ENCODE measurements around the gene ZBTB45. TPM values are rescaled to one million over a fixed set of nuclear protein-coding genes. Genes with fewer than 3 reads are reported as not detected.
A peak's percentile ranks its signal among the peaks of the same experiment; 100 is the strongest.
"Not testable (repeated sequence)": the region's sequence is repeated elsewhere in the genome, so short reads cannot be mapped to it uniquely, and the experiment has no call there.

ZBTB45 gene
- total and polyA plus RNA-seq, 5 experiments from 2014 or later: 2.8 to 23.0 (median 5.3) TPM

DNA sequence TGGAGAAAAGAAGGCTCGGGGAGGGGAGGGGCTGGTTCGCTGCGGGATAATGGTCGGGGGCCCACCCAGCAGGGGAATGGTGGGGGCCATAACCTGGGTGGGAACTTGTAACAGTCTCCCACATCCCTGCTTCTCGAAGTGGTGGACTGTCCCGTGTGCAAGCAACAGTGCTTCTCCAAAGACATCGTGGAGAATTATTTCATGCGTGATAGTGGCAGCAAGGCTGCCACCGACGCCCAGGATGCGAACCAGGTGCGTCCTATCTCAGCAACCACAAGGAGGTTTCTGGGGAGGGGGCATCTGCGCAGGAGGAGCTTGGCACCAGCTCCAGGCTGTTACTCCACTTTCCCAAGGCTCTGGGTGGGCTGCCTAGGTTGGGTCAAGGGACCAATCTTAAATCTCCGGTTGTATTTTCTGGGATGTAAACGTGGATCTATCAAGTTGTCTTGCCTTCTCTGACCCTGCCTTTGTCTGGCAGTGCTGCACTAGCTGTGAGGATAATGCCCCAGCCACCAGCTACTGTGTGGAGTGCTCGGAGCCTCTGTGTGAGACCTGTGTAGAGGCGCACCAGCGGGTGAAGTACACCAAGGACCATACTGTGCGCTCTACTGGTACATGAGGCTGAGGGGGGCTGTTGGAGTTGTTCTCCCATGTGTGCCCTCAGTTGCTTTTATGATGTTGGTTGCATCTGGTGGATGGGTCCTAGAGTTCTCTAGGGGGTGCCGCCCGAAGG is 25.8 kb upstream of the ZBTB45 start:
- Mint-ChIP-seq H3K9me3 (peaks cover 0 to 2% (median 0%) of the 10 kb centered on the region in 9 donors), H3K4me1 (peaks cover 26 to 43% (median 34%) of the 10 kb centered on the region in 4 donors), H3K4me3 (peak overlapping the region; percentile 86 to 95 (median 90)), H3K27ac (peak overlapping the region; percentile 82 to 95 (median 90)), H3K36me3 (peaks cover 0 to 45% (median 4%) of the 10 kb centered on the region in 3 donors), H3K27me3 (peaks cover 0 to 11% (median 4%) of the 10 kb centered on the region in 5 donors)
- ATAC-seq: no peak
- no peak for DNase-seq
- POLR2A ChIA-PET: interaction anchor here (0.8 to 7.4 kb wide), 6 partner anchors 9 to 34 kb away, joined by 3 to 99 read pairs (median 41); partner anchors contain the start of genes CHMP2A, UBE2M and ZBTB45

DNA sequence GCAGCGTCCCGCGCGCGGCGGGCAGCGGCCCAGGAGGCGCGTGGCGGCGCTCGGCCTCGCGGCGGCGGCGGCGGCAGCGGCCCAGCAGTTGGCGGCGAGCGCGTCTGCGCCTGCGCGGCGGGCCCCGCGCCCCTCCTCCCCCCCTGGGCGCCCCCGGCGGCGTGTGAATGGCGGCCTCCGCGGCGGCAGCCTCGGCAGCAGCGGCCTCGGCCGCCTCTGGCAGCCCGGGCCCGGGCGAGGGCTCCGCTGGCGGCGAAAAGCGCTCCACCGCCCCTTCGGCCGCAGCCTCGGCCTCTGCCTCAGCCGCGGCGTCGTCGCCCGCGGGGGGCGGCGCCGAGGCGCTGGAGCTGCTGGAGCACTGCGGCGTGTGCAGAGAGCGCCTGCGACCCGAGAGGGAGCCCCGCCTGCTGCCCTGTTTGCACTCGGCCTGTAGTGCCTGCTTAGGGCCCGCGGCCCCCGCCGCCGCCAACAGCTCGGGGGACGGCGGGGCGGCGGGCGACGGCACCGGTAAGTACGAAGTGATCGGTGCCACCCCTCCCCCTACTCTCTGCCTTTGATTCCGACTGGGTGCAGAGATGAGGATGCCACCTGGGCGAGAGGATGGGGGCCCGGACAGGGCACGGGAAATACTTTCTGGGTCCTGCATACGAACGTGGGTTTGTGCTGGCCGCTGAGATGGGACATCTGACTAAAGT is 25.1 kb upstream of the ZBTB45 start:
- Mint-ChIP-seq H3K27ac (peak overlapping the region; percentile 82 to 100 (median 99)), H3K4me1 (peaks cover 26 to 41% (median 32%) of the 10 kb centered on the region in 4 donors), H3K9me3 (peaks cover 0 to 2% (median 0%) of the 10 kb centered on the region in 9 donors), H3K27me3 (peaks cover 0 to 11% (median 4%) of the 10 kb centered on the region in 5 donors), H3K4me3 (peak overlapping the region; percentile 86 to 97 (median 92)), H3K36me3 (peaks cover 0 to 38% (median 4%) of the 10 kb centered on the region in 3 donors)
- ATAC-seq: peak; percentile 48 to 51
- DNase-seq: peak in 6 of 10 donors; percentile 68 to 87 (median 77)
- POLR2A ChIA-PET: interaction anchor here (0.6 to 7.4 kb wide), 16 partner anchors 9 to 874 kb away, joined by 3 to 99 read pairs (median 7); partner anchors contain the start of genes CHMP2A, MZF1, UBE2M and ZBTB45

DNA sequence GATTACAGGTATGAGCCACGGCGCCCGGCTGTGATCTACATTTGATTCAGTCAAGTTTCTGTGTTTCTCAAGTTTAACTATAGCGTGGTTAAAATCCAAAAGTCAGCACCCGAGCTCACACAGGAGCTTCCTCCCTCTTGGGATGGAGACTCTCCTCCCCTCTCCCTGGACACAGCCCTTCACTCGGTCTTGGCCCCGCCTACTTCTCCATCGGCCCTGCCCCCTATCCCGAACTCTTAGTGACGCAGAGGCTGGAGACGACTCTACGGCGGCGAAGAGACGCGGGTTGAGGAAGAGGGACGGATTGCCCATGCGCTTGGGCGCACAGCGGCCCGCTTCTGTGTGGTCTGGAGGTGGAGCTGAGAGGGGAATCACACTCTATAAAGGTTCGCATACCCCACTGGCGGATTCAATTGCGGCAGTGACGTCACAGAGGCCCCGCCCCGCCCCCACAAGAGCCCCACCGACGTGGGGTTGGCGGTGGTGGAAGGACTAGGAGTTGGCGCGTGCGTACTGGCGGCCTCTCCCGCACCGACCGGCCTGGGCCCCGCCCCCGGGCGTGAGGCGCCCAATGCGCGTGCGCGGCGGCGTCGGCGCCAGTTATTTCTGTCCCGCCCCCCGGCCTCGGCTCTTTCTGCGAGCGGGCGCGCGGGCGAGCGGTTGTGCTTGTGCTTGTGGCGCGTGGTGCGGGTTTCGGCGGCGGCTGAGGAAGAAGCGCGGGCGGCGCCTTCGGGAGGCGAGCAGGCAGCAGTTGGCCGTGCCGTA is 24.4 kb upstream of the ZBTB45 start, which contains the start of gene TRIM28:
TRIM28 (plus strand) TSS at position 239 of the 765 bp plus-strand sequence. CDS start 694 bp downstream, outside the sequence.
- Mint-ChIP-seq H3K27ac (peak within 1 kb of the TSS; percentile 97 to 100 (median 99)), H3K36me3 (peaks cover 0 to 32% (median 4%) of the 10 kb centered on the region in 3 donors), H3K4me1 (peaks cover 26 to 38% (median 32%) of the 10 kb centered on the region in 4 donors), H3K4me3 (peak within 1 kb of the TSS; percentile 91 to 97 (median 96)), H3K27me3 (peaks cover 0 to 11% (median 4%) of the 10 kb centered on the region in 5 donors), H3K9me3 (peaks cover 0 to 2% (median 0%) of the 10 kb centered on the region in 9 donors)
- ATAC-seq (peak; percentile 90 to 92), DNase-seq (peak; percentile 99 to 100 (median 100))
- POLR2A ChIA-PET: interaction anchor here (0.6 to 7.4 kb wide), 17 partner anchors 10 to 874 kb away, joined by 3 to 99 read pairs (median 7); partner anchors contain the start of genes CHMP2A, MZF1, UBE2M and ZBTB45

DNA sequence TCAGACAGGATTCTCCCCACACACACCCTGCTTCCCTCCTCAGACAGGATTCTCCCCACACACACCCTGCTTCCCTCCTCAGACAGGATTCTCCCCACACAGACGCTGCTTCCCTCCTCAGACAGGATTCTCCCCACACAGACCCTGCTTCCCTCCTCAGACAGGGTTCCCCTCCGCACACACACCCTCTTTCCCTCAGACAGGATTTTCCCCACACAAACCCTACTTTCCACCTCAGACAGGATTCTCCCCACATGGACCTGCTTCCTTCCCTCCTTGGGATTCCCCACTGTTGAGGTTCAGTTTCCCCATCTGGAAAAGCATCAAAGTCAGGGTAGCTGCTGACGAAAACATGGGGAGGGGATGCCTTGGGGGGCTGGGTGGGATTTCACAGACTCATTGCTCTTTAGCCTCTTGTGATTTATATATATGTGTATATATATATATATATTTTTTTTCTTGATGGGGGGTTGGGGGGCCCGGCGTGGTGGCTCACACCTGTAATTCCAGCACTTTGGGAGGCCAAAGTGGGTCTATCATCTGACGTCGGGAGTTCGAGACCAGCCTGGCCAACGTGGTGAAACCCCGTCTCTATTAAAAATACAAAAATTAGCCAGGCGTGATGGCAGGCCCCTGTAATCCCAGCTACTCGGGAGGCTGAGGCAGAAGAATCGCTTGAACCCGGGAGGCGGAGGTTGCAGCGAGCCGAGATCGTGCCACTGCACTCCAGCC is 23.2 kb upstream of the ZBTB45 start:
- peak overlapping the region in 9 of 10 donors; percentile 28 to 99 (median 56) for H3K27ac Mint-ChIP-seq
- H3K36me3 Mint-ChIP-seq: peaks cover 0 to 21% (median 4%) of the 10 kb centered on the region in 3 donors
- peak overlapping the region in 5 of 10 donors; percentile 5 to 97 (median 45) for H3K4me3 Mint-ChIP-seq
- POLR2A ChIA-PET: interaction anchor here (1.1 to 7.4 kb wide), 9 partner anchors 11 to 180 kb away, joined by 3 to 99 read pairs (median 9); partner anchors contain the start of genes CHMP2A, MZF1, UBE2M and ZBTB45
- not testable (repeated sequence) for ATAC-seq, DNase-seq, H3K9me3 Mint-ChIP-seq
- peaks cover 0 to 14% (median 4%) of the 10 kb centered on the region in 5 donors for H3K27me3 Mint-ChIP-seq
- H3K4me1 Mint-ChIP-seq: peaks cover 27 to 46% (median 37%) of the 10 kb centered on the region in 4 donors

DNA sequence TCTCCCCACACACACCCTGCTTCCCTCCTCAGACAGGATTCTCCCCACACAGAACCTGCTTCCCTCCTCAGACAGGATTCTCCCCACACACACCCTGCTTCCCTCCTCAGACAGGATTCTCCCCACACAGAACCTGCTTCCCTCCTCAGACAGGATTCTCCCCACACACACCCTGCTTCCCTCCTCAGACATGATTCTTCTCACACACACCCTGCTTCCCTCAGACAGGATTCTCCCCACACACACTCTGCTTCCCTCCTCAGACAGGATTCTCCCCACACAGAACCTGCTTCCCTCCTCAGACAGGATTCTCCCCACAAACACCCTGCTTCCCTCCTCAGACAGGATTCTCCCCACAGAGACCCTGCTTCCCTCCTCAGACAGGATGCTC is 19.6 kb upstream of the ZBTB45 start:
- POLR2A ChIA-PET: interaction anchor here (0.8 to 1.2 kb wide), 4 partner anchors 15 to 23 kb away, joined by 4 to 10 read pairs (median 8); partner anchors contain the start of genes CHMP2A and ZBTB45
- H3K27ac Mint-ChIP-seq: peak overlapping the region in 5 of 10 donors; percentile 11 to 71 (median 38)
- not testable (repeated sequence) for ATAC-seq, H3K9me3 Mint-ChIP-seq, DNase-seq, H3K36me3 Mint-ChIP-seq
- peak overlapping the region in 6 of 10 donors; percentile 12 to 75 (median 54) for H3K4me3 Mint-ChIP-seq
- H3K4me1 Mint-ChIP-seq: peaks cover 12 to 22% (median 15%) of the 10 kb centered on the region in 4 donors
- H3K27me3 Mint-ChIP-seq: peaks cover 0 to 13% (median 4%) of the 10 kb centered on the region in 5 donors

DNA sequence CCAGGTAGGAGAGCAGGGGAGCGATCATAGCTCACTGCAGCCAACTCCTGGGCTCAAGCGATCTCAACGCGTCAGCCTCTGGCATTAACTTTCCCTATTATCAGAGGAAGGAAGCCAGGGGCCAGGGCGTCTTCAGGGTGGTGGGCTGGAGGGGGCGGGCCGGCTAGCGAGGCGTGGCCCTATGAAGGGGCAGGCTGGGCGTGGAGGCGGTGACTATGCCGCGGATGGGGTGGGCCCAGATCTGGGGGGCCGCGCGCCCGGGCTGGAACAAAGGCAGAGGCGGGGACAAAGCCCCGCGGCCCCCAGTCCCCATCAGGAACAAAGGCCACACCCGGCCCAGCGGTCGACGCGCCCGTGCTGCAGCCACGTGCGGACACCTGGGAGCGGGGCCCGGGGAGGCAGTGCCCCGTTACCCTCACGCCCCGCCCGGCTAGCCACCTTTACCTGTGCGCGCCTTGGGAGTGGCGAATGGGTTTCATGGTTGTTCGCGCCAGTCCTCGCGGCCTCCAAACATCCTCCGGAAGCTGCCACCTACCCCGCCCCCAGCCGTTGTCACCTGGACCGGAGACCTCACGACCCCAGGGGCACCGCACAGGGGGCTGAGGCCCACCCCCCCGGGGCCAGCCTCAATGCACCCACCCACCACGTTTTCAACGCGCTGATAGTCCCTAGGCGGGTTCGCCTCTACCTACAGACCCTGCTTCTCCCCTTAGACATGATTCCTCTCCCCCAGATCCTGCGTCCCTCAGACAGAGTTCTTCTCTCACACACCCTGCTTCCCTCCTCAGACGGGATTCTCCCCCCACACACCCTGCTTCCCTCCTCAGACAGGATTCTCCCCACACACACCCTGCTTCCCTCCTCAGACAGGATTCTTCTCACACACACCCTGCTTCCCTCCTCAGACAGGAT is 18.9 kb upstream of the ZBTB45 start:
- ATAC-seq (peak; percentile 85 to 88), DNase-seq (peak in 7 of 10 donors; percentile 25 to 53 (median 46))
- Mint-ChIP-seq H3K27ac (peak overlapping the region; percentile 38 to 86 (median 78)), H3K27me3 (peaks cover 0 to 11% (median 0%) of the 10 kb centered on the region in 5 donors), H3K4me3 (peak overlapping the region; percentile 70 to 85 (median 74)), H3K9me3 (no peaks in the 10 kb centered on the region), H3K36me3 (no peaks in the 10 kb centered on the region), H3K4me1 (peaks cover 6 to 16% (median 10%) of the 10 kb centered on the region in 4 donors)
- POLR2A ChIA-PET: interaction anchor here (0.6 to 1.2 kb wide), 9 partner anchors 16 to 810 kb away, joined by 3 to 10 read pairs (median 4); partner anchors contain the start of genes CHMP2A and ZBTB45

DNA sequence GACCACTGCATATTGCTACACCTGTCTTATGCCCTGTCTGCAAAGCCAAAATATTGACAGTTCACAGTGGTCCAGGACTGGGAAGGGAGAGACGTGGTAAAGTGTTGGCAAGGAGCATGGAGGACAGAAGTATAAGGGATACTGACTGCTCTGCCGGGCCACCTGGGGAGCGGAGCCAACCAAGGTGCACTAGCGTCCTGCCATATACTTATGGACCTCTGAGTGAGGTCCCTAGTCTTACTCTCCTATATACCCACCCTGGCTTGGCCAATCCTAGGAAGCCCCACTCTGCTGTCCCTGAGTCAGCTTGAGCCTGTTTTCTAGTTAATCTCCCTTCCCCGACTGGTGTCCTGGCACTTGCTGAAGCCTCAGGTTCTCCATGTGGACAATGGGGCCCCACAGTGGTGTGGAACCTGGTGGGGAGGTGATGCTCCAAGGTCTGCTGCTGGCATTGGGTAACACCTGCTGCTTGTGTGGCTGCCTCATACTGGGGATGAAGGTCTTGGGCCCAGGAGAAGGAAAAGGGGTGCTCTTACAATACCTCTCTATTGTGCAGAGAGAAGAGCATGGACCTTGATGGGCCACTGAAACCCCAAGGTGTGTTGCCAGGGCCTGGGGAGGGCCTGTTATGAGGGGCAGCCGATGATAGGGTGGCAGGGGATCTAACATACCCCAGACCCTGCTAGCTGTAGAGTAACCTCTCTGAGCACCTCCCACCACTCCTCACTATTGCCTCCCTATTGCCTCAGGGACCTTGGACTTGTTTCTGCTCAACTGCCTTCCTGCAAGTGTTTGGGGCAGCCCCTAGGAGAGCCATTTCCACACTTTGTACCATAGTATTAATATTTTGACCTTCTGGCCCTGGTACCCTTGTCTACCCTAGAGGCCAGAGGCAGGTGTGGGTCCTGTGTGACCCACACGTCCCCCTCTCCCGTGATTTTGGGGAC is 17.5 kb upstream of the ZBTB45 start:
- Mint-ChIP-seq H3K36me3 (no peaks in the 10 kb centered on the region), H3K27me3 (peaks cover 0 to 4% (median 0%) of the 10 kb centered on the region in 5 donors), H3K4me1 (peaks cover 4 to 13% (median 8%) of the 10 kb centered on the region in 4 donors), H3K27ac (peak overlapping the region in 3 of 10 donors; percentile 43 to 71 (median 64)), H3K9me3 (no peaks in the 10 kb centered on the region), H3K4me3 (peak overlapping the region in 9 of 10 donors; percentile 15 to 75 (median 32))
- DNase-seq (no peak), ATAC-seq (no peak)
- POLR2A ChIA-PET: interaction anchor here (0.7 to 1.2 kb wide), 4 partner anchors 17 to 662 kb away, joined by 3 to 4 read pairs (median 3); partner anchors contain the start of gene ZBTB45

DNA sequence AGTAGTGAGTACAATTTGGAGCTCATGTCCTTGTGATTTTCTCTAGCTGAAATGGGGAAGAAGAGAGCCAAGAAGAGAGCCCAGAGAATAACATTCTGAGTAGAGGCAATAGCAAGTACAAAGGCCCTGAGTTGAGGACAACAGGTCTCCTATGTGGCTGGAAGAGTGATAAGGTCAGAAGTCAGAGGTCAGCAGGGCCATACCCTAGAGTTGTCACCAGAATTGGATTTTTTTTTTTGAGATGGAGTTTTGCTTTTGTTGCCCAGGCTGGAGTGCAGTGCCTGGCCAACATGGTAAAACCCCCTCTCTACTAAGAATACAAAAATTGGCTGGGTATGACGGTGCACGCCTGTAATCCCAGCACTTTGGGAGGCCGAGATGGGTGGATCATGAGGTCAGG is 16.2 kb upstream of the ZBTB45 start:
- no peak for DNase-seq
- Mint-ChIP-seq H3K4me1 (peaks cover 4 to 14% (median 11%) of the 10 kb centered on the region in 4 donors), H3K36me3 (no peaks in the 10 kb centered on the region), H3K4me3 (no peak overlapping the region), H3K27ac (no peak overlapping the region), H3K9me3 (no peaks in the 10 kb centered on the region), H3K27me3 (peaks cover 0 to 4% (median 0%) of the 10 kb centered on the region in 5 donors)
- POLR2A ChIA-PET: interaction anchor here (1.2 kb wide), 1 partner anchor 18 kb away, joined by 3 read pairs; no protein-coding TSS in a partner anchor
- ATAC-seq: no peak
